CD4-positive, alpha-beta T cell (primary cell): ENCODE measurements around the gene TSPAN12. TPM values are rescaled to one million over a fixed set of nuclear protein-coding genes. Genes with fewer than 3 reads are reported as not detected.

Source experiments
- ATAC-seq: fragments of 200-7000 bp; cut with Tn5 transposase; one replicate; pipeline ENCODE4 v1.10.0; 2022; ENCODE audit warnings: mild to moderate bottlenecking; ENCODE audit not compliant: poor library complexity
- CTCF ChIA-PET: fragments of 350-600 bp; sonication (Branson Sonifier 250); formaldehyde crosslinking; loops from one replicate; lab custom pipeline; 2021; ENCODE audit warnings: antibody characterized with exemption, inconsistent platforms; lab: Charles Lee
- POLR2A ChIA-PET: fragments of 350-600 bp; sonication (Branson Sonifier 250); formaldehyde crosslinking; loops from one replicate; lab custom pipeline; 2021; ENCODE audit warnings: antibody characterized with exemption, inconsistent platforms; lab: Charles Lee
- DNase-seq, 14 experiments: peaks; one replicate each; pipeline ENCODE4 v3.0.0-alpha.2; 2013 to 2020; ENCODE audit warnings: mixed read lengths in 2 of 14
- H3K27ac ChIP-seq, 2 donors: one replicate each; pipeline versions ENCODE4 v1.5.1 to v1.7.0; 2013; ENCODE audit warnings: low read length in 2 of 2, low read depth in 1 of 2, mild to moderate bottlenecking in 1 of 2
- H3K27me3 ChIP-seq, 2 experiments: 1 replicate in 1 of 2; 2 replicates in 1 of 2; pipeline versions ENCODE4 v1.6.1 to v1.7.0; 2013; ENCODE audit warnings: low read length in 2 of 2, control low read depth in 1 of 2, mild to moderate bottlenecking in 1 of 2, moderate library complexity in 1 of 2; ENCODE audit not compliant: insufficient read depth in 2 of 2, control insufficient read depth in 1 of 2
- H3K36me3 ChIP-seq: one replicate; pipeline ENCODE4 v1.6.1; 2013; ENCODE audit warnings: low read length, control low read depth; ENCODE audit not compliant: insufficient read depth
- H3K4me1 ChIP-seq: one replicate; pipeline ENCODE4 v1.6.1; 2013; ENCODE audit warnings: low read length, control low read depth; ENCODE audit not compliant: insufficient read depth
- H3K4me3 ChIP-seq: one replicate; pipeline ENCODE4 v1.5.1; 2013; ENCODE audit warnings: mild to moderate bottlenecking, low read length, moderate library complexity
- H3K9me3 ChIP-seq, 2 experiments: 1 replicate in 1 of 2; 2 replicates in 1 of 2; pipeline versions ENCODE4 v1.6.1 to v1.7.0; 2013; ENCODE audit warnings: low read length in 2 of 2, mild to moderate bottlenecking in 2 of 2, control low read depth in 1 of 2, moderate library complexity in 1 of 2; ENCODE audit not compliant: control insufficient read depth in 1 of 2, insufficient read depth in 1 of 2
- H3K27ac Mint-ChIP-seq: one replicate; pipeline ENCODE4 v1.8.0; 2020; ENCODE audit warnings: mixed read lengths
- H3K27me3 Mint-ChIP-seq: one replicate; pipeline ENCODE4 v1.8.0; 2021; ENCODE audit warnings: mixed read lengths
- H3K36me3 Mint-ChIP-seq: one replicate; pipeline ENCODE4 v1.8.0; 2021; ENCODE audit warnings: low read depth, mixed read lengths
- H3K4me1 Mint-ChIP-seq: one replicate; pipeline ENCODE4 v1.8.0; 2021; ENCODE audit warnings: low read depth, mixed read lengths
- H3K4me3 Mint-ChIP-seq: one replicate; pipeline ENCODE4 v1.8.0; 2020; ENCODE audit warnings: mild to moderate bottlenecking, mixed read lengths
- H3K9me3 Mint-ChIP-seq: one replicate; pipeline ENCODE4 v1.8.0; 2020; ENCODE audit warnings: mixed read lengths
- CTCF ChIP-seq: fragments of 200-600 bp; IDR thresholded peaks from one replicate; pipeline ENCODE4 v1.8.0; 2022; ENCODE audit warnings: antibody characterized with exemption, mild to moderate bottlenecking
- intact Hi-C, 2 experiments: fragments of 100-400 bp; cut with DNase I in 1 of 2; cut with micrococcal nuclease in 1 of 2; formaldehyde crosslinking; loops; one replicate each; pipeline versions ENCODE4 v1.15.1 to v1.9.0; 2023 to 2025; cut with DNase I, micrococcal nuclease
- total RNA-seq, 174 experiments: library from RNA in 2 of 174; stranded (reverse) in 2 of 174; gene quantifications; one replicate each; pipeline ENCODE4 v1.2.3 and lab custom pipeline; 2021 to 2026

The TSPAN12 gene
- total RNA-seq, 2 experiments from 2014 or later: not detected

DNA sequence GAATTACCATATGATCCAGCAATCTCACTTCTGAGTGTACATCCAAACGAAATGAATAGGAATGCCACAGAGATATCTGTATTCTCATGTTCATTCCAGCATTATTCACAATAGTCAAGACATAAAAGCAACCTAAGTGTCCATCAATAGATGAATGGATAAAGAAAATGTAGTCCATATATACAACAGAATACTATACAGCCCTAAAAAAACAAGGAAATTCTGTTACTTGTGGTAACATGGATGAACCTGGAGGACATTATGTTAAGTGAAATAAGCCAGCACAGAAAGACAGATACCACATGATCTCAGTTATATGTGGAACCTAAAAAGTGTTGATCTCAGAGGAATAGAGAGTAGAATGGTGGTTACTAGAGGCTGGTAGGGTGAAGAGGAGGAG, 26.7 kb downstream of the TSPAN12 start:
- H3K27me3 Mint-ChIP-seq: peaks cover 21% of the 10 kb centered on the region
- TF ChIP-seq CTCF: no peak
- Histone ChIP-seq H3K36me3 (no peaks in the 10 kb centered on the region), H3K27ac (no peak overlapping the region), H3K27me3 (no peaks in the 10 kb centered on the region), H3K9me3 (no peaks in the 10 kb centered on the region), H3K4me1 (no peaks in the 10 kb centered on the region), H3K4me3 (no peak overlapping the region)
- H3K36me3 Mint-ChIP-seq: no peaks in the 10 kb centered on the region
- intact Hi-C loops: no loop called here
- ChIA-PET CTCF (interaction anchor here (0.5 to 1.1 kb wide), 2 partner anchors 11 to 16 kb away, joined by 3 read pairs; no protein-coding TSS in a partner anchor), POLR2A (no interaction called here)
- ATAC-seq (no peak), DNase-seq (no peak)
- H3K4me1 Mint-ChIP-seq: no peaks in the 10 kb centered on the region
- no peak overlapping the region for H3K4me3 Mint-ChIP-seq
- H3K27ac Mint-ChIP-seq: no peak overlapping the region
- no peaks in the 10 kb centered on the region for H3K9me3 Mint-ChIP-seq

GRCh38 chr7:120829487-120829886, 28.5 kb downstream of the TSPAN12 start:
- Histone ChIP-seq H3K36me3 (no peaks in the 10 kb centered on the region), H3K4me3 (no peak overlapping the region), H3K27ac (no peak overlapping the region), H3K9me3 (no peaks in the 10 kb centered on the region), H3K27me3 (no peaks in the 10 kb centered on the region), H3K4me1 (no peaks in the 10 kb centered on the region)
- ATAC-seq (no peak), DNase-seq (no peak)
- Mint-ChIP-seq H3K27me3 (peaks cover 16% of the 10 kb centered on the region), H3K36me3 (no peaks in the 10 kb centered on the region), H3K4me1 (no peaks in the 10 kb centered on the region), H3K9me3 (no peaks in the 10 kb centered on the region), H3K4me3 (no peak overlapping the region), H3K27ac (no peak overlapping the region)
- no peak for TF ChIP-seq CTCF
- ChIA-PET POLR2A (no interaction called here), CTCF (no interaction called here)
- intact Hi-C loops: no loop called here

- no peaks in the 10 kb centered on the region for H3K9me3 ChIP-seq
- H3K27ac ChIP-seq: no peak overlapping the region
- no peak for TF ChIP-seq CTCF
- H3K27me3 ChIP-seq: no peaks in the 10 kb centered on the region
- H3K4me3 ChIP-seq: no peak overlapping the region
- POLR2A ChIA-PET: no interaction called here
- DNase-seq (no peak), ATAC-seq (no peak)
- Mint-ChIP-seq H3K9me3 (no peaks in the 10 kb centered on the region), H3K27me3 (peaks cover 15% of the 10 kb centered on the region), H3K36me3 (no peaks in the 10 kb centered on the region), H3K4me3 (no peak overlapping the region), H3K27ac (no peak overlapping the region), H3K4me1 (no peaks in the 10 kb centered on the region)
- H3K36me3 ChIP-seq: no peaks in the 10 kb centered on the region
- CTCF ChIA-PET: no interaction called here
- no peaks in the 10 kb centered on the region for H3K4me1 ChIP-seq
- intact Hi-C loops: no loop called here
Measured at GRCh38 chr7:120828528-120828927, 29.4 kb downstream of the TSPAN12 start.
